Measurements from ENCODE around the gene TSPAN3. TPM values are rescaled to one million over a fixed set of nuclear protein-coding genes. Genes with fewer than 3 reads are reported as not detected.

Gene TSPAN3
- total and polyA plus RNA-seq, 8 donors: 319 to 645 (median 360) TPM

DNA sequence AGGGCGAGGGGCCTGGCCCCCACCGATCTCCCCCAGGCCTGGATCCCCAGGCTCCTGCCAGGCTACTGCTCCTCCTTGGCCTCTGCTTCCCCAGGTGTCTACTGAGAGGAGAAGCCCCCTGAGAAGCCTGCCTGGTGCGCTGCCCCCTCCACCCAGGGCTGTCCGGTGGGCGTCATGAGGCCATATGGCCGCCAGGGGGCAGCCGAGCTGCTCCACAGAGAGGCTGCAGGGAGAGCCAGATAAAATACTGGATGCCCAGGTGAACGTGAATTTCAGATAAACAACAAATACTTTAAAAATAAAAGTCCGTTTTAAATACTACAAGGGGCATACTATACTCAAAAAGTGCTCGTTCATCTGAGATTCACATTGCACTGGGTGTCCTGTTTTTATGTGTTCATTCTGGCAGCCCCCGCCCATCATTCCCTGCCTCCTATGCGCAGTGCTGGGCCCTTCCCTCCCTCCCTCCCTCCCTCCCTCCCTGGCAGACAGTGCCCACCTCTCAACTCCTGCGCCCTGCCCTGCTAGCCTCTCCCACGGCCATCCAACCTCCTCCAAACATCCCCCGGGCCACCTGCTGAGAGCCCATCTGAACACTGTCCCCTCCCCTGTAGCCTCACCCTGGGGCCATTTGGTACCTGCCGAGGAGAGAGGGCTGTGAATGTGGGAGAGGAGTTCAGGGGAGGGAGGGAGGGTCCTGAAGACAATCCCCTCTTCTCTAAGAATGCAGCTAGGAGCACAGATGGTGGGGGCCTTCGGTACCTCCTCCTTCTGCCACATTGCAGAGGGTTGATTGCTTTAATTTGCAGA is 46.4 kb downstream of the TSPAN3 start:
- H3K4me3 ChIP-seq: no peak overlapping the region
- TF ChIP-seq, protein P1, sequence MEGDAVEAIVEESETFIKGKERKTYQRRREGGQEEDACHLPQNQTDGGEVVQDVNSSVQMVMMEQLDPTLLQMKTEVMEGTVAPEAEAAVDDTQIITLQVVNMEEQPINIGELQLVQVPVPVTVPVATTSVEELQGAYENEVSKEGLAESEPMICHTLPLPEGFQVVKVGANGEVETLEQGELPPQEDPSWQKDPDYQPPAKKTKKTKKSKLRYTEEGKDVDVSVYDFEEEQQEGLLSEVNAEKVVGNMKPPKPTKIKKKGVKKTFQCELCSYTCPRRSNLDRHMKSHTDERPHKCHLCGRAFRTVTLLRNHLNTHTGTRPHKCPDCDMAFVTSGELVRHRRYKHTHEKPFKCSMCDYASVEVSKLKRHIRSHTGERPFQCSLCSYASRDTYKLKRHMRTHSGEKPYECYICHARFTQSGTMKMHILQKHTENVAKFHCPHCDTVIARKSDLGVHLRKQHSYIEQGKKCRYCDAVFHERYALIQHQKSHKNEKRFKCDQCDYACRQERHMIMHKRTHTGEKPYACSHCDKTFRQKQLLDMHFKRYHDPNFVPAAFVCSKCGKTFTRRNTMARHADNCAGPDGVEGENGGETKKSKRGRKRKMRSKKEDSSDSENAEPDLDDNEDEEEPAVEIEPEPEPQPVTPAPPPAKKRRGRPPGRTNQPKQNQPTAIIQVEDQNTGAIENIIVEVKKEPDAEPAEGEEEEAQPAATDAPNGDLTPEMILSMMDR (IDR thresholded peaks at IDR 0.05): peak; percentile 95 to 98
- DNase-seq (peak; percentile 36 to 92 (median 61)), ATAC-seq (peak; percentile 75)
- H3K9me3 ChIP-seq: no peaks in the 10 kb centered on the region
- peaks cover 0 to 50% of the 10 kb centered on the region in 2 donors for H3K36me3 ChIP-seq
- no peaks in the 10 kb centered on the region for H3K27me3 ChIP-seq
- H3K27ac ChIP-seq: no peak overlapping the region
- peaks cover 0 to 38% of the 10 kb centered on the region in 2 donors for H3K4me1 ChIP-seq
- intact Hi-C loops (cut with DNase I): no loop called here

GRCh38 chr15:77023576-77024272 is 47.2 kb downstream of the TSPAN3 start:
- ATAC-seq (no peak), DNase-seq (peak in 2 of 4 donors; percentile 22 to 61)
- H3K27me3 ChIP-seq: no peaks in the 10 kb centered on the region
- peaks cover 0 to 44% of the 10 kb centered on the region in 2 donors for H3K4me1 ChIP-seq
- TF ChIP-seq, protein P1 (IDR thresholded peaks at IDR 0.05): no peak
- H3K36me3 ChIP-seq: peaks cover 0 to 43% of the 10 kb centered on the region in 2 donors
- no peak overlapping the region for H3K4me3 ChIP-seq
- H3K27ac ChIP-seq: no peak overlapping the region
- no peaks in the 10 kb centered on the region for H3K9me3 ChIP-seq
- intact Hi-C loops (cut with DNase I): no loop called here

DNA sequence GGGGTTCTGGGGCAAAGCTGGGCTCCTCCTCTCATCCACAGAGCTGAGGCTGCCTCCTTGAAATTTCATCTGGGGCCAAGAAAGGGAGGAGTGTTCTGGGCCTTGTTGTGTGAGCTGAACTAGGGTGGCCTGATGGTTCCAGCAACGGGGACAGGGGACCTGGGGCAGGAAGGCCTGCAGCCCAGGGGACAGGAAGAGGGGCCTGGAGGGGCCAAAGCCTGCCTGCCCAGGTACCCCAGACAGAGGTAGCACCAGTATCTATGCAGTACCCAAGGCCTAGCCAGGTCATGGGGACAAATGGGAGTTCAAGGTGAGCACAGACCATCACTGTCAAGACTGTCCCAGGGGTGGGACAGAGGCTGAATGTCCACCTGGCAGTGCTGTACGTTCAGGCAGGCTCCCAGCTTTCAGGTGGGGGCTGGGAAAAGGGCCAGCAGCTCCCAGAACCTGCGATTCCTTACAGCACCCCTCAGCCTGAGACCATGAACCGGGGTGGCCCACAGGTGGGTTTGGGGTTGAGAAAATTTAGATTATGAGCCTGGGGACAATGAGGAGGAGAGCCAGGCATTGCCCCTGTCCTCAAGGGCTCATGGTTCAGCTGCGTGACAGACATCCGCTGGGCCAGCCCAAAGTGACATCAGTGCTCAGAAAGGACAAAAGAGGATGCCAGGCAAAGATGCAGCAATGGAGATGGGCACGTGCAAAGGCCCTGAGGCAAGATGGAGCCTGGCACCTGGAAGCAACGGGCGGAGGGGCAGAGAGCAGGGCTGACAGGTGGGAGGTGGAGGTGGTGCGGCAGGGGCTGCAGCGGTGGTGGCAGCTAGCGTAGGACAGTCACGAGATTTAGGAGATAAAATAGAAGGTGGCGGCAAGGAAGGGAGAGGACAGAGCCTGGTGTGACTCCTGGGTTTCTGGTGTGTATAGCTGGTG is 48.0 kb downstream of the TSPAN3 start:
- Histone ChIP-seq H3K27me3 (no peaks in the 10 kb centered on the region), H3K4me3 (no peak overlapping the region), H3K36me3 (peaks cover 0 to 42% of the 10 kb centered on the region in 2 donors), H3K4me1 (peaks cover 0 to 48% of the 10 kb centered on the region in 2 donors), H3K27ac (peak overlapping the region in 1 of 2 donors; percentile 28), H3K9me3 (no peaks in the 10 kb centered on the region)
- DNase-seq: peak in 2 of 4 donors; percentile 31 to 41
- intact Hi-C loops (cut with DNase I): no loop called here
- no peak for ATAC-seq
- TF ChIP-seq, protein P1 (IDR thresholded peaks at IDR 0.05): no peak

DNA sequence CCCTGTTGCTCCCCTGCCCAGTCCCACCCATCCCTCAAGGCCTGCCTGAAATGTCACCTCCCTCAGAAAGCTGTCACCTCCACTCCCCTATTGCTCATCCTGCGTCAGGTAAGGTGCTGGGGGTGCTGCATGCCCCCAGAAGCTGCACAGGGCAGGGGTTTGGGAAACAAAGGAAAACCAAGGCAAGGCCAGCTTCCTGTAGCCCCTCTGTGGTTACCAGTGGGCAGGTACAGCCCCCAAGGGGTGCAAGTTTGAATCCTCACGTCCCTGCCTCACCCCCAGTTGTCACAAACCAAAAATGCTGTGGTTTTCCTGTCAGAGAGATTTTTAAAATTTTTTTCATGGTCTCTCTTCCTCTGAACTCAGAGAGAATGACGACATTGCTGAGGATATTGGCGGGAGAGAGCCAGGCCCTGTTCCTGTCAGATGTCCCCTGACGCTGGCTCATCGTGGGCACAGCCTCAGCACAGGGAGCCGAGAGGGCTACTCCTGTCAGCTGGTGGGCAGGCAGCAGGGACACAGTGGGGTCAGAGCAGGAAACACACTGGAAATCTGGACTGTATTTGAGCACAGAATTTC is 49.0 kb downstream of the TSPAN3 start:
- Histone ChIP-seq H3K4me3 (no peak overlapping the region), H3K27me3 (no peaks in the 10 kb centered on the region), H3K4me1 (peaks cover 0 to 58% of the 10 kb centered on the region in 2 donors), H3K36me3 (peaks cover 0 to 32% of the 10 kb centered on the region in 2 donors), H3K27ac (peak overlapping the region in 1 of 2 donors; percentile 41), H3K9me3 (no peaks in the 10 kb centered on the region)
- ATAC-seq (peak; percentile 27), DNase-seq (peak in 3 of 4 donors; percentile 30 to 52 (median 46))
- intact Hi-C loops (cut with DNase I): no loop called here
- TF ChIP-seq, protein P1 (IDR thresholded peaks at IDR 0.05): no peak

Measured in left lung (tissue), 10 donors.